Right cardiac atrium (tissue), 5 donors: Measurements from ENCODE around the gene MOGAT3. TPM values are rescaled to one million over a fixed set of nuclear protein-coding genes. Genes with fewer than 3 reads are reported as not detected.

Experiments used
- ATAC-seq, 2 donors: fragments of 200-7000 bp; cut with Tn5 transposase; one replicate each; pipeline versions ENCODE4 v1.8.0 to v1.9.1; 2020; ENCODE audit warnings: moderate library complexity in 2 of 2, mild to moderate bottlenecking in 1 of 2
- DNase-seq, 3 donors: peaks; one replicate each; pipeline ENCODE4 v3.0.0-alpha.2; 2020
- H3K27ac ChIP-seq: one replicate; pipeline ENCODE4 v1.5.1; 2013; ENCODE audit warnings: mild to moderate bottlenecking, low read length, control low read depth, moderate library complexity
- H3K27me3 ChIP-seq: one replicate; pipeline ENCODE4 v1.6.1; 2013; ENCODE audit not compliant: control insufficient read depth, insufficient read depth
- H3K4me1 ChIP-seq: one replicate; pipeline ENCODE4 v1.6.1; 2013; ENCODE audit warnings: low read length; ENCODE audit not compliant: control insufficient read depth, insufficient read depth
- H3K4me3 ChIP-seq: one replicate; pipeline ENCODE4 v1.5.1; 2013; ENCODE audit warnings: low read length, control low read depth
- H3K9me3 ChIP-seq: one replicate; pipeline ENCODE4 v1.6.1; 2013; ENCODE audit warnings: low read length; ENCODE audit not compliant: control insufficient read depth
- WGBS: extraction: QIAGEN DNeasy Blood & Tissue Kit; methylation state at CpG from one replicate; pipeline ENCODE4 v1.1.7; 2013; 5-methylcytosine and 5-hydroxymethylcytosine counted together
- intact Hi-C, 4 donors: fragments of 100-400 bp; cut with DNase I; formaldehyde crosslinking; loops; one replicate each; pipeline versions ENCODE4 v1.11.0 to v1.14.0; 2022 to 2023
- polyA plus RNA-seq: library from polyadenylated mRNA; stranded (reverse); fragments of 200-250 nt; gene quantifications from one replicate; pipeline ENCODE4 v1.2.3, GENCODE V29; 2013
- total RNA-seq, 4 donors: library from RNA; stranded (reverse); fragmentation: NEBNext Ultra II Directional; extraction: Animal tissue kit (Norgen Biotek cat#: 25700); gene quantifications; one replicate each; pipeline ENCODE4 v1.2.1, GENCODE V29; 2021
- donor health status: healthy with polysubstance abuse.
- donor health status: DM: no; HTN: yes; CAD: no.
- donor health status: DM: no; HTN: no; CAD: no.
- donor health status: DM: no; HTN: yes; CAD: no; lungs with severe emphysema.
- donor health status: DM: yes; HTN: yes; CAD: no.

MOGAT3 gene
- total and polyA plus RNA-seq, 5 donors: not detected

GRCh38 chr7:101179713-101180112 lies 21.1 kb downstream of the MOGAT3 start:
- DNase-seq: no peak
- Histone ChIP-seq H3K4me1 (peaks cover 3% of the 10 kb centered on the region), H3K4me3 (no peak overlapping the region), H3K9me3 (no peaks in the 10 kb centered on the region), H3K27ac (no peak overlapping the region), H3K27me3 (no peaks in the 10 kb centered on the region)
- 1% methylated on average over 27 of the region's 27 CpGs for WGBS
- intact Hi-C loops: no loop called here
- ATAC-seq: no peak

- no peaks in the 10 kb centered on the region for H3K27me3 ChIP-seq
- no peak overlapping the region for H3K27ac ChIP-seq
- no peak for ATAC-seq
- no peak for DNase-seq
- 2% methylated on average over 20 of the region's 20 CpGs for WGBS
- intact Hi-C loops: no loop called here
- no peak overlapping the region for H3K4me3 ChIP-seq
- peaks cover 3% of the 10 kb centered on the region for H3K4me1 ChIP-seq
- H3K9me3 ChIP-seq: no peaks in the 10 kb centered on the region
Observed at GRCh38 chr7:101179117-101179516, 21.7 kb downstream of the MOGAT3 start.

DNA sequence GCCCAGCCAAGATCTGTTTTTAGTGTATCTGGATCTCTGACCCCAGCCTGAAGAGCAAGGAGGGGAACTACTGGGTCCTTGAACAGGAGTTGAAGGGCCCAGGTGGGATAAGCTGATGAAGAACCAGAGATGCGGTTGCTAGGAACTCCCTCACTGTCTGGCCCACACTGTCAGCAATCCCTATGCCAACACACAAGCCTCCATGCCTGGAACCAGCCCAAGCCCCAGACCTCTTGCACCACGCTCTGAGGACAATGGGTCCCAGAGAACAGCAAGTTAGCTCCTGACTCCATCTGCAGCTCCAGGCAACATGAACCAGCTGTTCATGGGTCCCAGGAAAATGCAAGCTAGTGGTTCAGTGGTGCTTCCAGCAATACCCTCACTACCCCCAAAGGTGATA lies 23.2 kb downstream of the MOGAT3 start:
- ATAC-seq (no peak), DNase-seq (no peak)
- H3K4me1 ChIP-seq: peaks cover 3% of the 10 kb centered on the region
- H3K9me3 ChIP-seq: no peaks in the 10 kb centered on the region
- no peaks in the 10 kb centered on the region for H3K27me3 ChIP-seq
- no peak overlapping the region for H3K27ac ChIP-seq
- intact Hi-C loops: no loop called here
- 54% methylated on average over 2 of the region's 2 CpGs for WGBS
- H3K4me3 ChIP-seq: no peak overlapping the region

- no peaks in the 10 kb centered on the region for H3K27me3 ChIP-seq
- no peak for DNase-seq
- intact Hi-C loops: no loop called here
- ATAC-seq: no peak
- H3K9me3 ChIP-seq: no peaks in the 10 kb centered on the region
- 35% methylated on average over 3 of the region's 3 CpGs for WGBS
- peaks cover 3% of the 10 kb centered on the region for H3K4me1 ChIP-seq
- no peak overlapping the region for H3K4me3 ChIP-seq
- H3K27ac ChIP-seq: no peak overlapping the region
Observed at GRCh38 chr7:101175664-101176063, 25.2 kb downstream of the MOGAT3 start.

- H3K4me1 ChIP-seq: no peaks in the 10 kb centered on the region
- DNase-seq (no peak), ATAC-seq (no peak)
- 2% methylated on average over 28 of the region's 28 CpGs for WGBS
- H3K9me3 ChIP-seq: no peaks in the 10 kb centered on the region
- no peak overlapping the region for H3K27ac ChIP-seq
- intact Hi-C loops: no loop called here
- H3K27me3 ChIP-seq: no peaks in the 10 kb centered on the region
- no peak overlapping the region for H3K4me3 ChIP-seq
Observed at GRCh38 chr7:101174322-101174854, 26.4 kb downstream of the MOGAT3 start.

DNA sequence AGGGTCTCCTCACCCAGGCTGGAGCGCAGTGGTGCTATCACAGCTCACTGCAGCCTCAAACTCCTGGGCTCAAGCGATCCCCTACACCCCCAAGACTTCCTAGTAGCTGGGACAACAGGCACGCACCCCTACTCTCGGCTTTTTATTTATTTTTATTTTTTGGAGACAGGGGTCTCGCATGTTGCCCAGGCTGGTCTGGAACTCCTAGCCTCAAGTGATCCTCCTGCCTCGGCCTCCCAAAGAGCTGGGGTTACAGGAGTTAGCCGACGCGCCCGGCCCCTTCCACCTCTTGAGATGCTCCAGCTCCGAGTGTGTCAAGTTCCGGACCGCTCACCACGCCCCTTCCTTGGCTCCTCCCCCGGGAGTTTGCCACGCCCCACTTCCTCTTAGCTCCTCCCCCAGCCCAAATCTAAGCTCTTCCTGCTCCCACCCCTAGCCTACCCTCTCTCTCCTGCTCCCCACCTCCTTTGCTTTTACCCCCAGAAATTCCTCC lies 27.0 kb downstream of the MOGAT3 start:
- no peaks in the 10 kb centered on the region for H3K27me3 ChIP-seq
- DNase-seq (no peak), ATAC-seq (peak in 1 of 2 donors; percentile 24)
- H3K9me3 ChIP-seq: no peaks in the 10 kb centered on the region
- H3K4me3 ChIP-seq: no peak overlapping the region
- H3K27ac ChIP-seq: no peak overlapping the region
- intact Hi-C loops: no loop called here
- H3K4me1 ChIP-seq: no peaks in the 10 kb centered on the region
- WGBS: 5% methylated on average over 16 of the region's 16 CpGs

GRCh38 chr7:101172854-101173751 lies 27.7 kb downstream of the MOGAT3 start:
- intact Hi-C loops: no loop called here
- ATAC-seq (peak; percentile 50 to 71), DNase-seq (peak; percentile 75 to 85 (median 81))
- Histone ChIP-seq H3K9me3 (no peaks in the 10 kb centered on the region), H3K4me3 (no peak overlapping the region), H3K27ac (no peak overlapping the region), H3K27me3 (no peaks in the 10 kb centered on the region), H3K4me1 (no peaks in the 10 kb centered on the region)
- 2% methylated on average over 53 of the region's 53 CpGs for WGBS

GRCh38 chr7:101172005-101172853 lies 28.6 kb downstream of the MOGAT3 start:
- Histone ChIP-seq H3K4me3 (no peak overlapping the region), H3K27ac (no peak overlapping the region), H3K9me3 (no peaks in the 10 kb centered on the region), H3K27me3 (no peaks in the 10 kb centered on the region), H3K4me1 (no peaks in the 10 kb centered on the region)
- 2% methylated on average over 79 of the region's 79 CpGs for WGBS
- no peak for DNase-seq
- ATAC-seq: no peak
- intact Hi-C loops: no loop called here

- ATAC-seq (no peak), DNase-seq (no peak)
- intact Hi-C loops: no loop called here
- H3K27ac ChIP-seq: no peak overlapping the region
- no peaks in the 10 kb centered on the region for H3K9me3 ChIP-seq
- H3K4me3 ChIP-seq: no peak overlapping the region
- 1% methylated on average over 13 of the region's 13 CpGs for WGBS
- no peaks in the 10 kb centered on the region for H3K4me1 ChIP-seq
- no peaks in the 10 kb centered on the region for H3K27me3 ChIP-seq
Observed at GRCh38 chr7:101171442-101171837, 29.4 kb downstream of the MOGAT3 start.

GRCh38 chr7:101170617-101171441 lies 30.0 kb downstream of the MOGAT3 start:
- no peak overlapping the region for H3K4me3 ChIP-seq
- no peaks in the 10 kb centered on the region for H3K4me1 ChIP-seq
- intact Hi-C loops: no loop called here
- ATAC-seq (no peak), DNase-seq (no peak)
- 3% methylated on average over 17 of the region's 17 CpGs for WGBS
- H3K27me3 ChIP-seq: no peaks in the 10 kb centered on the region
- H3K27ac ChIP-seq: no peak overlapping the region
- no peaks in the 10 kb centered on the region for H3K9me3 ChIP-seq
